Panc1 (cell line): ENCODE results near the gene VIPR2. TPM values are rescaled to one million over a fixed set of nuclear protein-coding genes. Genes with fewer than 3 reads are reported as not detected.

Experiments used
- ATAC-seq: fragments of 200-7000 bp; cut with Tn5 transposase; 2 replicates; pipeline ENCODE4 v1.9.1; 2020; ENCODE audit warnings: mild to moderate bottlenecking, moderate library complexity
- BruUV-seq: library from RNA; stranded (reverse); fragments of 400-500 nt; replicated peaks from 2 replicates; lab custom pipeline; 2021; lab: Mats Ljungman, UMichigan
- CTCF ChIA-PET: fragments of 300-600 bp; sonication (Branson Sonifier 250); formaldehyde crosslinking; loops from one replicate; lab custom pipeline; 2022; ENCODE audit warnings: antibody characterized with exemption; lab: Charles Lee
- POLR2A ChIA-PET: fragments of 300-600 bp; sonication (Branson Sonifier 250); formaldehyde crosslinking; loops from one replicate; lab custom pipeline; 2022; ENCODE audit warnings: antibody characterized with exemption; lab: Charles Lee
- DNase-seq: peaks from one replicate; pipeline ENCODE4 v3.0.0-alpha.2; 2010; ENCODE audit warnings: low read depth, low spot score
- H3K27ac ChIP-seq: 2 replicates; pipeline ENCODE4 v1.5.1; 2011; ENCODE audit warnings: mild to moderate bottlenecking, low read length, inconsistent platforms
- H3K27me3 ChIP-seq: fragments of 200-500 bp; sonication (Bioruptor generic); 2 replicates; pipeline ENCODE4 v1.6.0; 2014; ENCODE audit warnings: low read length, inconsistent platforms; ENCODE audit not compliant: control insufficient read depth, insufficient read depth
- H3K36me3 ChIP-seq: fragments of 200-500 bp; sonication (Bioruptor generic); 2 replicates; pipeline ENCODE4 v1.5.1; 2014; ENCODE audit warnings: inconsistent platforms, mild to moderate bottlenecking, low read length, moderate library complexity; ENCODE audit not compliant: control insufficient read depth, insufficient read depth
- H3K4me1 ChIP-seq: 2 replicates; pipeline ENCODE4 v1.5.1; 2011; ENCODE audit warnings: inconsistent platforms, mild to moderate bottlenecking, low read length, moderate library complexity; ENCODE audit not compliant: control insufficient read depth, insufficient read depth
- H3K4me3 ChIP-seq, 2 experiments: 2 replicates each; pipeline ENCODE4 v1.5.1; 2011 to 2012; ENCODE audit warnings: low read depth in 2 of 2, low read length in 2 of 2, mild to moderate bottlenecking in 2 of 2, inconsistent platforms in 1 of 2, moderate library complexity in 1 of 2
- H3K9me3 ChIP-seq: fragments of 200-500 bp; sonication (Bioruptor generic); 2 replicates; pipeline ENCODE4 v1.5.1; 2014; ENCODE audit warnings: low read depth, mild to moderate bottlenecking, inconsistent platforms, low read length, moderate library complexity; ENCODE audit not compliant: control insufficient read depth, insufficient read depth
- CTCF ChIP-seq: fragments of 450-650 bp; IDR thresholded peaks from 2 replicates; pipeline ENCODE4 v1.5.1; 2017; ENCODE audit warnings: mild to moderate bottlenecking
- POLR2AphosphoS5 ChIP-seq: IDR thresholded peaks from 2 replicates; pipeline ENCODE4 v1.6.1; 2012; ENCODE audit warnings: mild to moderate bottlenecking, low read depth, low read length, moderate library complexity
- REST ChIP-seq, 2 experiments: IDR thresholded peaks; 2 replicates each; pipeline ENCODE4 v1.6.1; 2011 to 2012; ENCODE audit warnings: low read depth in 2 of 2, control low read depth in 1 of 2, low read length in 1 of 2, mild to moderate bottlenecking in 1 of 2, moderate library complexity in 1 of 2; ENCODE audit not compliant: insufficient read depth in 1 of 2
- TCF7L2 ChIP-seq: IDR thresholded peaks from 2 replicates; pipeline ENCODE4 v1.6.1; 2011; ENCODE audit warnings: mild to moderate bottlenecking, low read depth, low read length, inconsistent platforms
- in situ Hi-C: cut with HindIII; loops from 2 replicates; pipeline ENCODE4 v1.10.0; 2016; ENCODE audit warnings: low sequenced_read_pairs, low pct_unique_long_range_greater_than_20kb
- intact Hi-C: fragments of 100-400 bp; cut with micrococcal nuclease; formaldehyde crosslinking; loops from one replicate; pipeline ENCODE4 v1.10.0; 2022; ENCODE audit not compliant: unreplicated experiment
- total RNA-seq: library from RNA; stranded (reverse); gene quantifications from one replicate; pipeline ENCODE4 v1.2.1, GENCODE V29; 2021; ENCODE audit not compliant: unreplicated experiment

The VIPR2 gene
- total RNA-seq, 1 experiment from 2014 or later: not detected

GRCh38 chr7:159097661-159098423 lies 46.8 kb downstream of the VIPR2 start:
- ATAC-seq (no peak), DNase-seq (no peak)
- no TSS peak for BruUV-seq
- Histone ChIP-seq H3K36me3 (no peaks in the 10 kb centered on the region), H3K27me3 (no peaks in the 10 kb centered on the region), H3K4me1 (no peaks in the 10 kb centered on the region), H3K27ac (no peak overlapping the region), H3K4me3 (no peak overlapping the region), H3K9me3 (no peaks in the 10 kb centered on the region)
- in situ Hi-C loops: no loop called here
- CTCF ChIA-PET: no interaction called here
- intact Hi-C loops: no loop called here
- TF ChIP-seq REST (IDR thresholded peaks at IDR 0.05; ENCODE audit: insufficient read depth in 1 of 2, low read depth in 2 of 2, low read length in 1 of 2): no peak
- POLR2A ChIA-PET: no interaction called here

- in situ Hi-C loops: no loop called here
- Histone ChIP-seq H3K4me3 (no peak overlapping the region), H3K27me3 (no peaks in the 10 kb centered on the region), H3K27ac (no peak overlapping the region), H3K4me1 (no peaks in the 10 kb centered on the region), H3K9me3 (no peaks in the 10 kb centered on the region), H3K36me3 (no peaks in the 10 kb centered on the region)
- intact Hi-C loops: no loop called here
- BruUV-seq: no TSS peak
- TF ChIP-seq REST (IDR thresholded peaks at IDR 0.05; ENCODE audit: insufficient read depth in 1 of 2, low read depth in 2 of 2, low read length in 1 of 2): no peak
- TF ChIP-seq CTCF: no peak
- no peak for TF ChIP-seq TCF7L2
- TF ChIP-seq POLR2AphosphoS5: no peak
- CTCF ChIA-PET: no interaction called here
- ATAC-seq (no peak), DNase-seq (no peak)
- POLR2A ChIA-PET: interaction anchor here (0.6 kb wide), 1 partner anchor 107 kb away, joined by 6 read pairs; no protein-coding TSS in a partner anchor
These were observed 47.7 kb downstream of the VIPR2 start for GRCh38 chr7:159096736-159097581.
